Heart left ventricle (tissue), 13 donors: ENCODE results near the gene FER.

Experiments used
- CTCF ChIP-seq, 12 donors: fragments of 200-600 bp; sonication (generic) in 4 of 12; IDR thresholded peaks; one replicate each; pipeline versions ENCODE4 v1.5.0 to v1.8.0; 2018 to 2022; ENCODE audit warnings: antibody characterized with exemption in 12 of 12, mild to moderate bottlenecking in 5 of 12
- POLR2A ChIP-seq, 2 donors: fragments of 450-650 bp; IDR thresholded peaks; one replicate each; pipeline ENCODE4 v1.6.1; 2017; ENCODE audit warnings: antibody characterized with exemption in 2 of 2, mild to moderate bottlenecking in 2 of 2, moderate library complexity in 2 of 2
- donor health status: ischemic (EF 13 %, LVEDD 7.1; RV severe dilation, severe dysfunction).
- donor health status: DM: no; HTN: yes; CAD: no.
- donor health status: DM: no; HTN: no; CAD: no.
- donor health status: ischemic (EF 25% LVEDD 6.9; RV normal size, moderate dysfunction).
- donor health status: ischemic (EF 25% LVEDD 5.7; RV mildly dilated, moderate dysfunction).
- donor health status: ischemic (EF 35%, LVEDD 5.7; RV mildly dilated, moderate dysfunction).
- donor health status: nonischemic (EF 11% LVEDD 7.7; RV severe dilation, severe dysfunction).
- donor health status: DM: yes; HTN: yes; CAD: no.
- donor health status: PGD.
- donor health status: ischemic (EF 29% LVEDD 5.4; RV normal size, mild dysfunction).
- donor health status: nonischemic (EF 23%, LVEDD 6.1; RV moderate dilation, normal function).

GRCh38 chr5:108925073-108925472, 177.4 kb downstream of the FER start:
- TF ChIP-seq POLR2A (IDR thresholded peaks at IDR 0.05) (no peak), CTCF (IDR thresholded peaks at IDR 0.05) (no peak)
